ENCODE results near the gene AGTR1.
"Not testable (repeated sequence)": the region's sequence is repeated elsewhere in the genome, so short reads cannot be mapped to it uniquely, and the experiment has no call there.

Gene AGTR1

GRCh38 chr3:148718982-148719862 is 21.5 kb downstream of the AGTR1 start:
- no peak for DNase-seq (ENCODE audit: low read depth)

GRCh38 chr3:148720873-148721272 is 23.2 kb downstream of the AGTR1 start:
- DNase-seq (ENCODE audit: low read depth): no peak

- DNase-seq (ENCODE audit: low read depth): no peak
Measured at GRCh38 chr3:148723631-148724030, 25.9 kb downstream of the AGTR1 start.

GRCh38 chr3:148727231-148727630 is 29.5 kb downstream of the AGTR1 start:
- DNase-seq (ENCODE audit: low read depth): no peak

GRCh38 chr3:148728753-148729152 is 31.1 kb downstream of the AGTR1 start:
- DNase-seq (ENCODE audit: low read depth): no peak

- DNase-seq (ENCODE audit: low read depth): no peak
Measured at GRCh38 chr3:148729476-148730055, 31.9 kb downstream of the AGTR1 start.

GRCh38 chr3:148730676-148731075 is 33.0 kb downstream of the AGTR1 start:
- DNase-seq (ENCODE audit: low read depth): no peak

- no peak for DNase-seq (ENCODE audit: low read depth)
Measured at GRCh38 chr3:148735597-148735996, 37.9 kb downstream of the AGTR1 start.

GRCh38 chr3:148736086-148736485 is 38.4 kb downstream of the AGTR1 start:
- no peak for DNase-seq (ENCODE audit: low read depth)

- no peak for DNase-seq (ENCODE audit: low read depth)
Measured at GRCh38 chr3:148737104-148737530, 39.4 kb downstream of the AGTR1 start.

GRCh38 chr3:148739720-148740119 is 42.0 kb downstream of the AGTR1 start:
- DNase-seq (ENCODE audit: low read depth): no peak

- DNase-seq (ENCODE audit: low read depth): no peak
Measured at GRCh38 chr3:148740291-148740690, 42.6 kb downstream of the AGTR1 start.

- no peak for DNase-seq (ENCODE audit: low read depth)
Measured at GRCh38 chr3:148741219-148741618, 43.5 kb downstream of the AGTR1 start.

GRCh38 chr3:148742118-148742517 is 44.4 kb downstream of the AGTR1 start:
- no peak for DNase-seq (ENCODE audit: low read depth)

GRCh38 chr3:148746053-148746452 is 48.4 kb downstream of the AGTR1 start:
- no peak for DNase-seq (ENCODE audit: low read depth)

- DNase-seq (ENCODE audit: low read depth): no peak
Measured at GRCh38 chr3:148748283-148748682, 50.6 kb downstream of the AGTR1 start.

- no peak for DNase-seq (ENCODE audit: low read depth)
Measured at GRCh38 chr3:148750296-148750695, 52.6 kb downstream of the AGTR1 start.

- DNase-seq (ENCODE audit: low read depth): no peak
Measured at GRCh38 chr3:148751461-148751860, 53.8 kb downstream of the AGTR1 start.

- DNase-seq (ENCODE audit: low read depth): not testable (repeated sequence)
Measured at GRCh38 chr3:148753385-148753784, 55.7 kb downstream of the AGTR1 start.

- DNase-seq (ENCODE audit: low read depth): no peak
Measured at GRCh38 chr3:148755570-148755969, 57.9 kb downstream of the AGTR1 start.

- DNase-seq (ENCODE audit: low read depth): no peak
Measured at GRCh38 chr3:148756311-148756710, 58.6 kb downstream of the AGTR1 start.

- no peak for DNase-seq (ENCODE audit: low read depth)
Measured at GRCh38 chr3:148757238-148758215, 59.8 kb downstream of the AGTR1 start.
